Esophagus squamous epithelium (tissue), 5 donors: Measurements from ENCODE around the gene SLC9A9. TPM values are rescaled to one million over a fixed set of nuclear protein-coding genes. Genes with fewer than 3 reads are reported as not detected.

Source experiments
- DNase-seq: peaks from one replicate; lab custom pipeline; 2025; lab: John Stamatoyannopoulos, UW
- H3K27ac ChIP-seq, 4 donors: fragments of 200-600 bp; sonication (generic); one replicate each; pipeline ENCODE4 v1.5.1; 2016 to 2019; ENCODE audit warnings: mild to moderate bottlenecking in 1 of 4
- H3K27me3 ChIP-seq, 4 donors: fragments of 200-600 bp; sonication (generic); 1 replicate in 3 of 4; 2 replicates in 1 of 4; pipeline versions ENCODE4 v1.5.1 to v1.6.0; 2017 to 2021; ENCODE audit warnings: antibody characterized with exemption in 1 of 4
- H3K36me3 ChIP-seq, 3 donors: fragments of 200-600 bp; sonication (generic); one replicate each; pipeline ENCODE4 v1.5.1; 2016 to 2019
- H3K4me1 ChIP-seq, 3 donors: fragments of 200-600 bp; sonication (generic); one replicate each; pipeline ENCODE4 v1.5.1; 2017 to 2019
- H3K4me3 ChIP-seq, 4 donors: fragments of 200-600 bp; sonication (generic); 1 replicate in 3 of 4; 2 replicates in 1 of 4; pipeline ENCODE4 v1.5.1; 2016 to 2019; ENCODE audit warnings: mild to moderate bottlenecking in 2 of 4, moderate library complexity in 1 of 4
- H3K9me3 ChIP-seq, 3 donors: fragments of 200-600 bp; sonication (generic); one replicate each; pipeline ENCODE4 v1.5.1; 2016 to 2019
- CTCF ChIP-seq, 6 experiments: fragments of 450-650 bp in 4 of 6; fragments of 200-600 bp in 2 of 6; sonication (generic) in 2 of 6; IDR thresholded peaks; one replicate each; pipeline ENCODE4 v1.5.1; 2016 to 2019; ENCODE audit warnings: antibody characterized with exemption in 6 of 6, mild to moderate bottlenecking in 4 of 6, moderate library complexity in 4 of 6
- POLR2A ChIP-seq, 4 donors: fragments of 450-650 bp; IDR thresholded peaks; one replicate each; pipeline ENCODE4 v1.6.1; 2017; ENCODE audit warnings: antibody characterized with exemption in 4 of 4, mild to moderate bottlenecking in 4 of 4, moderate library complexity in 3 of 4
- WGBS, 2 donors: methylation state at CpG; one replicate each; pipeline ENCODE4 v1.1.5; 2018; 5-methylcytosine and 5-hydroxymethylcytosine counted together
- intact Hi-C: fragments of 100-400 bp; cut with DNase I; formaldehyde crosslinking; loops from one replicate; pipeline ENCODE4 v1.15.0; 2022
- total RNA-seq, 4 donors: library from RNA; depleted of rRNA; stranded (reverse); fragments of >200 nt; gene quantifications; one replicate each; pipeline ENCODE4 v1.1.0, GENCODE V29; 2016
- donor health status: DM: yes; HTN: yes; CAD: no.

SLC9A9 gene
- total RNA-seq, 4 donors from 2014 or later, result 11.2 to 22.3 (median 18.9) TPM

GRCh38 chr3:143408771-143409170, 439.5 kb downstream of the SLC9A9 start:
- intact Hi-C loops, result no loop called here
- Histone ChIP-seq H3K4me3 (no peak overlapping the region), H3K27ac (no peak overlapping the region), H3K27me3 (no peaks in the 10 kb centered on the region), H3K4me1 (no peaks in the 10 kb centered on the region), H3K9me3 (no peaks in the 10 kb centered on the region), H3K36me3 (no peaks in the 10 kb centered on the region)
- DNase-seq, result no peak
- 91 to 95% methylated on average over 3 of the region's 3 CpGs for WGBS, 2 donors
- TF ChIP-seq POLR2A (IDR thresholded peaks at IDR 0.05) (no peak), CTCF (IDR thresholded peaks at IDR 0.05) (no peak)

GRCh38 chr3:143402602-143403001, 445.7 kb downstream of the SLC9A9 start:
- Histone ChIP-seq H3K27me3 (no peaks in the 10 kb centered on the region), H3K4me3 (no peak overlapping the region), H3K9me3 (no peaks in the 10 kb centered on the region), H3K4me1 (no peaks in the 10 kb centered on the region), H3K36me3 (no peaks in the 10 kb centered on the region), H3K27ac (no peak overlapping the region)
- no peak for TF ChIP-seq POLR2A (IDR thresholded peaks at IDR 0.05)
- TF ChIP-seq CTCF (IDR thresholded peaks at IDR 0.05), result no peak
- DNase-seq, result no peak
- intact Hi-C loops, result no loop called here

- intact Hi-C loops, result no loop called here
- Histone ChIP-seq H3K27ac (no peak overlapping the region), H3K9me3 (peaks cover 0 to 7% (median 0%) of the 10 kb centered on the region in 3 donors), H3K36me3 (no peaks in the 10 kb centered on the region), H3K4me1 (no peaks in the 10 kb centered on the region), H3K27me3 (no peaks in the 10 kb centered on the region), H3K4me3 (no peak overlapping the region)
- no peak for DNase-seq
- 75 to 100% methylated on average over 1 of the region's 1 CpG for WGBS, 2 donors
- TF ChIP-seq POLR2A (IDR thresholded peaks at IDR 0.05) (no peak), CTCF (IDR thresholded peaks at IDR 0.05) (no peak)
These were observed 451.5 kb downstream of the SLC9A9 start for GRCh38 chr3:143396790-143397189.

DNA sequence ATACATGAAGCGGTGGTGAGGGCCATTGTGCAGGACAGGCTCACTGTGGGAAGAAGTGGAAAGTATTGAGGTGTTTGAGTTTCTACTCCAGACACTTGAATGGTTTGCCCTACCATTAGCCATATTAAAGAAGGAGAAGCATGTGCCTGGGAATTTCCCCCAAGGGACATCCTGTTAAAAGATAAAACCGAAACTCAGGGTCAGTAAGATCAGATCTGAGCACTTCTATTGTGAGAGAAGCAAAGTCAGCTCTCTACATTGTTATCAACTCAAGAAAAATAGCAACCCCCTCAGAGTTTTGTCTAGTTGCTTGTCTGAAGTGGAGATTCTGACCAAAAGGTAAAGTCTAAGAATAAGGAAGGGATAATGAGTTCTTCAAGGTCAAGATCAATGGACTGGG, 458.9 kb downstream of the SLC9A9 start:
- H3K9me3 ChIP-seq, result no peaks in the 10 kb centered on the region
- TF ChIP-seq CTCF (IDR thresholded peaks at IDR 0.05) (no peak), POLR2A (IDR thresholded peaks at IDR 0.05) (no peak)
- no peaks in the 10 kb centered on the region for H3K4me1 ChIP-seq
- H3K27me3 ChIP-seq, result no peaks in the 10 kb centered on the region
- intact Hi-C loops, result no loop called here
- no peaks in the 10 kb centered on the region for H3K36me3 ChIP-seq
- DNase-seq, result no peak
- no peak overlapping the region for H3K4me3 ChIP-seq
- WGBS, 2 donors, result 88 to 95% methylated on average over 2 of the region's 2 CpGs
- H3K27ac ChIP-seq, result no peak overlapping the region

DNA sequence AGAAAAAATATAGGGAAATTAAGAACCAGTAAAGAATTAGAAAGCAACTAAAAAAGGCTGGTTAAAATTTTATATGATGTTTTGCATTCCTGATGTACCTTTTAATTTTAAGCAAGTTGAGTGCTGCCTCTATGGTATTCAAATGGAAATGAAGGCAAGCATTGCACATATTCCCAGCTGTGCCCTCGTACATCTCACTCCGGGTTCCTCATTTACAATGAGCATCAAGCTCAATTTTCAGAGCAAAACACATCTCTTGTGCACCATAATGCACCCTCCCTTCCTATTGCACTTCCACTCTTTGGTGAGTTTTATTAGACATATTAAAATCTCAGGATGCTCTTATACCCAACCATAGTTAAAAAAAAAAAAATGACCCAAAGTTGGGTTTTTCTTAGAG, 460.8 kb downstream of the SLC9A9 start:
- Histone ChIP-seq H3K4me1 (no peaks in the 10 kb centered on the region), H3K36me3 (no peaks in the 10 kb centered on the region), H3K27ac (no peak overlapping the region), H3K27me3 (no peaks in the 10 kb centered on the region), H3K4me3 (no peak overlapping the region), H3K9me3 (no peaks in the 10 kb centered on the region)
- intact Hi-C loops, result no loop called here
- WGBS, 2 donors, result 92 to 97% methylated on average over 2 of the region's 2 CpGs
- no peak for TF ChIP-seq CTCF (IDR thresholded peaks at IDR 0.05)
- TF ChIP-seq POLR2A (IDR thresholded peaks at IDR 0.05), result no peak
- DNase-seq, result no peak
